Hepatocyte (in vitro differentiated cells): ENCODE data around the gene STIM1. TPM values are rescaled to one million over a fixed set of nuclear protein-coding genes. Genes with fewer than 3 reads are reported as not detected.

Experiments
- DNase-seq: peaks from one replicate; pipeline ENCODE4 v3.0.0-alpha.2; 2016; ENCODE audit warnings: low spot score
- H2AFZ ChIP-seq: fragments of 200-600 bp; sonication (generic); 2 replicates; pipeline ENCODE4 v1.6.0; 2016; ENCODE audit warnings: antibody characterized with exemption, mild to moderate bottlenecking
- H3K27ac ChIP-seq: fragments of 200-600 bp; sonication (generic); 2 replicates; pipeline ENCODE4 v1.5.1; 2016; ENCODE audit warnings: mild to moderate bottlenecking
- H3K27me3 ChIP-seq: fragments of 200-600 bp; sonication (generic); 2 replicates; pipeline ENCODE4 v1.6.1; 2016
- H3K36me3 ChIP-seq: fragments of 200-600 bp; sonication (generic); replicated peaks from 2 replicates; pipeline ENCODE4 v1.5.1; 2016; ENCODE audit warnings: low read depth; ENCODE audit not compliant: insufficient read depth
- H3K4me1 ChIP-seq: fragments of 200-600 bp; sonication (generic); 2 replicates; pipeline ENCODE4 v1.5.1; 2016; ENCODE audit warnings: mild to moderate bottlenecking, moderate library complexity; ENCODE audit not compliant: insufficient read depth
- H3K4me2 ChIP-seq: fragments of 200-600 bp; sonication (generic); 2 replicates; pipeline ENCODE4 v1.6.0; 2016
- H3K4me3 ChIP-seq: fragments of 200-600 bp; sonication (generic); 2 replicates; pipeline ENCODE4 v1.5.1; 2016; ENCODE audit warnings: mild to moderate bottlenecking
- H3K79me2 ChIP-seq: fragments of 200-600 bp; sonication (generic); 2 replicates; pipeline ENCODE4 v1.6.0; 2017; ENCODE audit warnings: mild to moderate bottlenecking
- H3K9me2 ChIP-seq: fragments of 200-600 bp; sonication (generic); replicated peaks from 2 replicates; pipeline ENCODE4 v1.6.0; 2017; ENCODE audit warnings: mild to moderate bottlenecking; ENCODE audit not compliant: insufficient read depth
- H3K9me3 ChIP-seq: fragments of 200-600 bp; sonication (generic); 2 replicates; pipeline ENCODE4 v1.5.1; 2016; ENCODE audit warnings: low read depth, mild to moderate bottlenecking
- H4K20me1 ChIP-seq: fragments of 200-600 bp; sonication (generic); 2 replicates; pipeline ENCODE4 v1.6.0; 2016; ENCODE audit warnings: mild to moderate bottlenecking; ENCODE audit not compliant: insufficient read depth, poor library complexity, severe bottlenecking
- EZH2 ChIP-seq: fragments of 200-600 bp; sonication (generic); IDR thresholded peaks from 2 replicates; pipeline ENCODE4 v1.6.1; 2016; ENCODE audit warnings: antibody characterized with exemption, mild to moderate bottlenecking, borderline replicate concordance
- EZH2phosphoT487 ChIP-seq: fragments of 200-600 bp; sonication (generic); IDR thresholded peaks from one replicate; pipeline ENCODE4 v1.6.1; 2018; ENCODE audit warnings: antibody characterized with exemption, mild to moderate bottlenecking, low read depth, moderate library complexity; ENCODE audit not compliant: unreplicated experiment, severe bottlenecking
- WGBS: methylation state at CpG from one replicate; pipeline ENCODE4 v1.1.6; 2016; ENCODE audit warnings: low lambda C conversion rate; ENCODE audit errors: missing lambda C conversion rate; 5-methylcytosine and 5-hydroxymethylcytosine counted together
- polyA plus RNA-seq: library from polyadenylated mRNA; unstranded; fragments of >200 nt; fragmentation: Nextera tagmentation; extraction: Ambion mirVana; gene quantifications from 2 replicates; pipeline ENCODE4 v1.2.1, GENCODE V29; 2016
- total RNA-seq: library from RNA; depleted of rRNA; stranded (reverse); fragments of >200 nt; gene quantifications from 2 replicates; pipeline ENCODE4 v1.2.3, GENCODE V29; 2014
- TF ChIP-seq, protein P1 (sequence below): fragments of 200-600 bp; sonication (generic); IDR thresholded peaks from 2 replicates; pipeline ENCODE4 v1.5.1; 2016; ENCODE audit warnings: antibody characterized with exemption, mild to moderate bottlenecking; ENCODE audit not compliant: poor library complexity

Gene STIM1
- total and polyA plus RNA-seq, 2 experiments from 2014 or later = 18.5 to 19.6 TPM

DNA sequence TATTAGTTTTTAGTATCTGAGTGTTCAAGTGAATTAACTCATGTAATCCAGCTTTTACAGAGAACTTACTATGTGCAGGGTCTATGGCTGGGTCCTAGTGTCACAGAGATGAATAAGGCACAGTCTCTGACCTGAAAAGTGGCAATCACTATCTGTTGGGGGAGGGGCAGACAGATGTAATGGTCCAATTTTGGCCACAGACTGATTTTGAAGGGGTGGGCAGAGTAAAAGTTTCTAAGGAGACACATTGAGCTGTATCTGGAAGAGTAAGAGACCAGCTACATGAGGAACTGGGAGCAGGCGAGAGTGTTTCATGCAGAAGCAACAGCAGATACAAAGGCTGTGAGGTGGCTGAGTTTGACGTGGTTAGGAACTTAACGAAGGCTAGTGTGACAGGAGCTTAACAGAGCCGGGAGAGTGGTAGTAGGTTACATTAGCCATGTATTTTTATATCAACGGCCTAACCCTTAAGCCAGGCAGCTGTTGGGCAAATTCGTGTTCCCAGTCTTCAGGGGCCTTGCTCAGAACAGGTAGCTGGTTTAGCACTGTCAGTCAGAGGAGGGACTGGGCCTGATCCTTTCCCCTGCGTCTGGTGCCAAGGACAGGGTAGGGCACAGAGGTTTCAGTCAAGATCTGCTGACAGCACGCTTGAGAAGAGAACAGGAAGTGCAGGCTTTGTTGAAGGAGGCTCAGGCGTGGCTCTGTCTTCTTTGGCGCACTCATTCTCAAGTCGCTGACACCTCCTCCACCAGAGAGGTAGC is 1.4 kb upstream of the STIM1 start:
- H3K4me3 ChIP-seq = no peak overlapping the region
- H3K79me2 ChIP-seq = peaks cover 34% of the 10 kb centered on the region
- no peaks in the 10 kb centered on the region for H3K27me3 ChIP-seq
- peak overlapping the region; percentile 74 for H3K4me2 ChIP-seq
- no peaks in the 10 kb centered on the region for H3K9me2 ChIP-seq
- H4K20me1 ChIP-seq = no peaks in the 10 kb centered on the region
- DNase-seq = peak; percentile 19
- WGBS = 86% methylated on average over 11 of the region's 11 CpGs
- H3K36me3 ChIP-seq = no peaks in the 10 kb centered on the region
- TF ChIP-seq, protein P1, sequence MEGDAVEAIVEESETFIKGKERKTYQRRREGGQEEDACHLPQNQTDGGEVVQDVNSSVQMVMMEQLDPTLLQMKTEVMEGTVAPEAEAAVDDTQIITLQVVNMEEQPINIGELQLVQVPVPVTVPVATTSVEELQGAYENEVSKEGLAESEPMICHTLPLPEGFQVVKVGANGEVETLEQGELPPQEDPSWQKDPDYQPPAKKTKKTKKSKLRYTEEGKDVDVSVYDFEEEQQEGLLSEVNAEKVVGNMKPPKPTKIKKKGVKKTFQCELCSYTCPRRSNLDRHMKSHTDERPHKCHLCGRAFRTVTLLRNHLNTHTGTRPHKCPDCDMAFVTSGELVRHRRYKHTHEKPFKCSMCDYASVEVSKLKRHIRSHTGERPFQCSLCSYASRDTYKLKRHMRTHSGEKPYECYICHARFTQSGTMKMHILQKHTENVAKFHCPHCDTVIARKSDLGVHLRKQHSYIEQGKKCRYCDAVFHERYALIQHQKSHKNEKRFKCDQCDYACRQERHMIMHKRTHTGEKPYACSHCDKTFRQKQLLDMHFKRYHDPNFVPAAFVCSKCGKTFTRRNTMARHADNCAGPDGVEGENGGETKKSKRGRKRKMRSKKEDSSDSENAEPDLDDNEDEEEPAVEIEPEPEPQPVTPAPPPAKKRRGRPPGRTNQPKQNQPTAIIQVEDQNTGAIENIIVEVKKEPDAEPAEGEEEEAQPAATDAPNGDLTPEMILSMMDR = no peak
- TF ChIP-seq EZH2phosphoT487 (no peak), EZH2 (no peak)
- H3K9me3 ChIP-seq = no peaks in the 10 kb centered on the region
- peak overlapping the region; percentile 57 for H2AFZ ChIP-seq
- peaks cover 18% of the 10 kb centered on the region for H3K4me1 ChIP-seq
- peak overlapping the region; percentile 17 for H3K27ac ChIP-seq

DNA sequence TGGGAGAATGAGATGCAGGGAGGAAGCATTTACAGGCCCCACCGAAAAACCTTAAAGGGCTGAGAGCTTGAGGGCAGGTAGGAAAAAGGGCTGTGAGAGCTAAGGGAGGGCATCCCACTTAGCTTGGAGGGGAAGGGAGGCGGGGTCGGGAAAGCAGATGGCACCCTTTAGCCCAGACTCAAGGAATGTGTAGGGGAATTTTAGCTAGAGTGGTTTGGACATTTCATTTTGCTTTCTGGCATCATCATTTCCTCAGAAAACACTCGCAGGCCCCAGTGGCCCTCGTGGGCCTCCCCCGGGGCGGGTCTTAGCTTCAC is 846 bp upstream of the STIM1 start:
- Histone ChIP-seq H3K27ac (peak overlapping the region; percentile 17), H3K27me3 (no peaks in the 10 kb centered on the region), H3K9me2 (no peaks in the 10 kb centered on the region), H2AFZ (peak overlapping the region; percentile 57), H3K79me2 (peaks cover 40% of the 10 kb centered on the region), H3K4me2 (peak overlapping the region; percentile 74), H3K36me3 (no peaks in the 10 kb centered on the region), H4K20me1 (no peaks in the 10 kb centered on the region), H3K4me1 (peaks cover 18% of the 10 kb centered on the region), H3K4me3 (no peak overlapping the region), H3K9me3 (no peaks in the 10 kb centered on the region)
- no peak for TF ChIP-seq EZH2phosphoT487
- TF ChIP-seq EZH2 = no peak
- TF ChIP-seq, protein P1 = no peak
- no peak for DNase-seq
- WGBS = 22% methylated on average over 7 of the region's 7 CpGs

DNA sequence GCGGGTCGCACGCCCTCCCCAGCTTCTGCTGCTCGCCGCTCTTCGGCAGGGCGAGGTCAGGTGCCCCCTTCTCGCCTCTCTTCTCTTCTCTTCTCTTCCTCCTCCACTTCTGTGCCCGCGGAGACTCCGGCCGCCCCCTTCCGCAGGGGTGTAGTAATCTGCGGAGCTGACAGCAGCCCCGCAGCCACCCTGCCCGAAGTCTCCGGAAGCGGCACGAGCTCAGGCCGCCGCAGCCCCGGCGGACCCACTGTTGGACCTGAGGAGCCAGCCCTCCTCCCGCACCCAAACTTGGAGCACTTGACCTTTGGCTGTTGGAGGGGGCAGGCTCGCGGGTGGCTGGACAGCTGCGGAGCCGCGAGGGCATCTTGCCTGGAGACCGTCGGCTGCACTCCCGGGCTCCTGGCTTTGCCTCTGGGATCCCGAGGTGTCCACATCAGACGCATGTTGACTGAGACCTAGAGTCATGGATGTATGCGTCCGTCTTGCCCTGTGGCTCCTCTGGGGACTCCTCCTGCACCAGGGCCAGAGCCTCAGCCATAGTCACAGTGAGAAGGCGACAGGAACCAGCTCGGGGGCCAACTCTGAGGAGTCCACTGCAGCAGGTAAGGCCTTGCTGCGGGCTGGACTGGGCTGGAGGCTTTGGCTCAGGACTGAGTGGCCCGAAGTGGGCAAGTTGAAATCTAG is 486 bp downstream of the STIM1 start:
- H3K4me1 ChIP-seq = peaks cover 18% of the 10 kb centered on the region
- no peaks in the 10 kb centered on the region for H3K9me3 ChIP-seq
- peaks cover 51% of the 10 kb centered on the region for H3K79me2 ChIP-seq
- no peaks in the 10 kb centered on the region for H3K9me2 ChIP-seq
- peak overlapping the region; percentile 99 for H3K4me2 ChIP-seq
- no peaks in the 10 kb centered on the region for H4K20me1 ChIP-seq
- DNase-seq = peak; percentile 51
- peak overlapping the region; percentile 97 for H3K4me3 ChIP-seq
- WGBS = 8% methylated on average over 32 of the region's 40 CpGs
- H2AFZ ChIP-seq = peak overlapping the region; percentile 94
- H3K36me3 ChIP-seq = no peaks in the 10 kb centered on the region
- H3K27me3 ChIP-seq = no peaks in the 10 kb centered on the region
- H3K27ac ChIP-seq = peak overlapping the region; percentile 97
- TF ChIP-seq EZH2 (no peak), EZH2phosphoT487 (no peak)
- TF ChIP-seq, protein P1 = no peak
